Testis (tissue), 2 donors: Measurements from ENCODE around the gene ZNG1A.
"Not testable (repeated sequence)": the region's sequence is repeated elsewhere in the genome, so short reads cannot be mapped to it uniquely, and the experiment has no call there.

ENCODE experiments used
- CTCF ChIP-seq, 3 experiments: fragments of 450-650 bp in 2 of 3; fragments of 200-600 bp in 1 of 3; sonication (generic) in 1 of 3; IDR thresholded peaks; one replicate each; pipeline ENCODE4 v1.5.1; 2016 to 2019; ENCODE audit warnings: antibody characterized with exemption in 3 of 3, mild to moderate bottlenecking in 2 of 3, moderate library complexity in 1 of 3
- POLR2A ChIP-seq: fragments of 450-650 bp; IDR thresholded peaks from one replicate; pipeline ENCODE4 v1.6.1; 2017; ENCODE audit warnings: antibody characterized with exemption, mild to moderate bottlenecking, moderate library complexity

- not testable (repeated sequence) for TF ChIP-seq CTCF (IDR thresholded peaks at IDR 0.05); POLR2A
Measured at GRCh38 chr9:178970-179383, at the start of gene ZNG1A.
